Fibroblast of mammary gland (primary cell): Measurements from ENCODE around the gene ATP6V0E2.
A peak's percentile ranks its signal among the peaks of the same experiment; 100 is the strongest.

Experiments
- DNase-seq: peaks from one replicate; pipeline ENCODE4 v3.0.0-alpha.2; 2010; ENCODE audit warnings: low read depth
- H3K4me3 ChIP-seq: 2 replicates; pipeline ENCODE4 v1.5.1; 2011; ENCODE audit warnings: low read depth, mild to moderate bottlenecking, low read length, moderate library complexity; ENCODE audit not compliant: control insufficient read depth
- CTCF ChIP-seq: conservative IDR thresholded peaks from 2 replicates; pipeline ENCODE4 v1.5.1; 2011; ENCODE audit warnings: low read depth, low read length, inconsistent platforms; ENCODE audit not compliant: control insufficient read depth, insufficient read depth

ATP6V0E2 gene

DNA sequence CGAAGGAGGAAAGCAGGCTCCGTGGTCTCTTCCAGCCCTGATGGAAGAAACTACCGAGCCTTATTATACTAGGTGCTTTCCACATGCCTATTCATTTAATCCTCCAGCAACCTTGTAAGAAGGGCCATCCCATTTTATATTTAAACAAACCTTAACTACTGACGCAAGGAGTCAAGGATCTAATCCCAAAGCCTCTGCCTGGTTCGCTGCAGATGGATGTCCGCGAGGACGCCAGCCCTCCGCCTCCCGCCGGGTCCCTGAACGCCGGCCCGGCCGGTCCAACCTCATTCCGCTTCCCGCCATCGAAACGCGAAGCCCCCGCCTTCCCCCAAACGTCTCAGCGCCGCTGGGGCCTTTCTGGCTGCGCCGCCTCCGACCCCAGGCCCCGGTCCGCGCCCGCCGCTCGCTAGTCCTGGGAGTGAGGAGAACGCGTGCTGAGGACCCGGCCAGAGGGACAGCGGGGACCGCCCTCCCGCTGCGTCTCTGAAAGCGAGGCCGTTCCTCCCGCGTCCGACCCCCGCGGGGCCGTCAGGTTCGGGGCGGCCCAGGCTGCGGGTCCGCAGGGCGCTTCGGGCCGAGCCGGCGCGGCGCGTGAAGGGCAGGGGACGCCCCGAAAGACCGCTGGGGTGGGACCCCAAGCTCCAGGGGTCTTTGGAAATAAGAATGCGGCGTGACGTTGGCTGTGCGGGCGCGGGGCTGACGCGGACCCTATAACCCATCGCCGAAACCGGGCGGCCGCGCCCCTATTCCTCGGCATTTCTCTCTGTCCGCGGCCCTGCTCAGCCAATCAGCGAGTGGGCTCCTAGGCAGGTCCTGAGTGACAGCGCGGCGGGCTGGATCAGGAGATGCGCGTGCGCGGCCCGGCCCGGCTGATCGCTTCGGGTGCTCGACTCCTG lies at the start of gene ATP6V0E2:
Gene ATP6V0E2, plus strand, starts transcription at position 896 of the 896 bp plus-strand sequence. CDS start 97 bp downstream, outside the sequence.
- DNase-seq = peak; percentile 85
- TF ChIP-seq CTCF = no peak
- peak within 1 kb of the TSS; percentile 65 for H3K4me3 ChIP-seq

DNA sequence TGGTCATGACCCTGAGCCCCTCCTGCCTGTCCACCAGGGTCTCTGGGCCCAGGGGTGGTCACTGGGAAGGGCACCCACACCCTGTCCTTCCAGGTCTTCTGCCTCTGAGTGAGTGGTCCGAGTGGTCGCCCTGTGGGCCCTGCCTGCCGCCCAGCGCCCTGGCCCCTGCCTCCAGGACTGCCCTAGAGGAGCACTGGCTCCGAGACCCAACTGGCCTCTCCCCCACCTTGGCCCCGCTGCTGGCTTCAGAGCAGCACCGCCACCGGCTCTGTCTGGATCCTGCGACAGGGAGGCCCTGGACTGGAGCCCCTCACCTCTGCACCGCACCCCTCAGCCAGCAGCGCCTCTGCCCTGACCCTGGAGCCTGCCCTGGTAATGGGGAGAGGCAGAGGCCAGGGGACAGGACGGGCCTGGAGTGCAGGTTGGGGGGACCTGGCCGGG lies 49.4 kb upstream of the ATP6V0E2 start:
- no peak for TF ChIP-seq CTCF
- H3K4me3 ChIP-seq = no peak overlapping the region
- no peak for DNase-seq

DNA sequence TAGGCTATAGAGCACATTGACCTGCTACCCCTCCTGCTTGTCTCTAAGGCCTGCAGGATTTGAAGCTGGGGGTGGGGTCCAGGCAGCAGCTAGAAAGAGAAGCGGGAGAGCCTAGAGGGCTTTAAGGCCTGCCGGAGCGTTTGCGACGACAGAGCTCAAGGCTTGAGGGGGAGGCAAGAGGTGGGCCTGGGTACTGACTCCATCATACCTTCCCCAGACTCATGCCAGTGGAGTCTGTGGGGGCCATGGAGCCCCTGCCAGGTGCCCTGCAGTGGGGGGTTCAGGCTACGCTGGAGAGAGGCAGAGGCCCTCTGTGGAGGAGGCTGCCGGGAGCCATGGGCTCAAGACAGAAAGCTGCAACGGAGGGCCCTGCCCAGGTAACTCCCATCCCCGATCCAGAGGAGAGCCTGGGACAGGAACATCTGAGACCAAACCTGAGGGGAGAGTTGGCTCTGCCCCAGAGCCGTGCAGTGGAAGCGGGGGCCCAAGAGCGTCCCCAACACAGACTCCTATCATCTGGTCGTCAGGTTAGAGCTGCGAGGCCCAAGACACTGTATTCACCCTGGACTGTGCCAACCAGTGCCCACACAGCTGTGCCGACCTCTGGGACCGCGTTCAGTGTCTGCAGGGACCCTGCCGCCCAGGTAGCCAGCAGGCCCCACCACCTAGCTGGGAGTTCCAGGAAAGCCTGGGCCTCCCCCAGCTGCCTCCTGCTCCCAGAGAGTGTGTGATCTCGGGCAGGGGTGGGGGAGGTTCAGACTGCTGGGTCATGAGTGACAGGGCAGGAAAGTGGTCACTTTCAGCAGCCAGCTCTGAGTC lies 48.8 kb upstream of the ATP6V0E2 start:
- no peak for TF ChIP-seq CTCF
- no peak overlapping the region for H3K4me3 ChIP-seq
- DNase-seq = no peak

- TF ChIP-seq CTCF = no peak
- DNase-seq = no peak
- H3K4me3 ChIP-seq = no peak overlapping the region
Measured at GRCh38 chr7:149825567-149826343, 48.0 kb upstream of the ATP6V0E2 start.

- DNase-seq = no peak
- TF ChIP-seq CTCF = no peak
- H3K4me3 ChIP-seq = no peak overlapping the region
Measured at GRCh38 chr7:149826344-149827088, 47.3 kb upstream of the ATP6V0E2 start.
